ENCODE results near the gene SCARB2. TPM values are rescaled to one million over a fixed set of nuclear protein-coding genes. Genes with fewer than 3 reads are reported as not detected.
A peak's percentile ranks its signal among the peaks of the same experiment; 100 is the strongest.

The SCARB2 gene
- total RNA-seq, 2 experiments from 2014 or later: 34.4 to 36.0 TPM

DNA sequence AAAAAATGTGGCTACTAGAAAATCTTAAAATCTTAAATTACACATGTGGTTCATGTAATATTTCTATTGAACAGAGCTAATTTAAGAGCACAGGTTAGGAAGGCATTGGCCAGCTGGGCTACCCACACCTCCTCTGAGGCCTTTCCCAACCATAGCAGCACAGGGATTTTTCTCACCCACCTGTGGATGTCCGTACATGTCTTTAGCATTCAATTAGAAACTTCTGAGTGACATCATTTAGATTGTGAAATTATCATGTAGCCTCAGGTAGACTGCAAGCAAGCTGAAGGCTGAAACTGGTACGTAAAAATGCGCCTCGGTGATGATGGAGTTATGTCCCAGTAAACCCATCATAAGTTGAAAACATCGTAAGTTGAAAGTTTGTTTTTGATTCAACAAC lies 31.2 kb downstream of the SCARB2 start:
- POLR2A ChIA-PET: no interaction called here
- no peak overlapping the region for H3K4me3 ChIP-seq (ENCODE audit: low read length)
- H3K36me3 ChIP-seq (ENCODE audit: insufficient read depth, low read length): peaks cover 22% of the 10 kb centered on the region
- H3K4me1 ChIP-seq (ENCODE audit: insufficient read depth, low read length): no peaks in the 10 kb centered on the region
- no peaks in the 10 kb centered on the region for H3K9me3 Mint-ChIP-seq
- no peak overlapping the region for H3K4me3 Mint-ChIP-seq
- H3K27me3 ChIP-seq (ENCODE audit: control insufficient read depth in 1 of 2, insufficient read depth in 2 of 2, low read length in 2 of 2): no peaks in the 10 kb centered on the region
- peaks cover 43% of the 10 kb centered on the region for H3K36me3 Mint-ChIP-seq (ENCODE audit: low read depth)
- no peak overlapping the region for H3K27ac Mint-ChIP-seq
- TF ChIP-seq, protein P1, sequence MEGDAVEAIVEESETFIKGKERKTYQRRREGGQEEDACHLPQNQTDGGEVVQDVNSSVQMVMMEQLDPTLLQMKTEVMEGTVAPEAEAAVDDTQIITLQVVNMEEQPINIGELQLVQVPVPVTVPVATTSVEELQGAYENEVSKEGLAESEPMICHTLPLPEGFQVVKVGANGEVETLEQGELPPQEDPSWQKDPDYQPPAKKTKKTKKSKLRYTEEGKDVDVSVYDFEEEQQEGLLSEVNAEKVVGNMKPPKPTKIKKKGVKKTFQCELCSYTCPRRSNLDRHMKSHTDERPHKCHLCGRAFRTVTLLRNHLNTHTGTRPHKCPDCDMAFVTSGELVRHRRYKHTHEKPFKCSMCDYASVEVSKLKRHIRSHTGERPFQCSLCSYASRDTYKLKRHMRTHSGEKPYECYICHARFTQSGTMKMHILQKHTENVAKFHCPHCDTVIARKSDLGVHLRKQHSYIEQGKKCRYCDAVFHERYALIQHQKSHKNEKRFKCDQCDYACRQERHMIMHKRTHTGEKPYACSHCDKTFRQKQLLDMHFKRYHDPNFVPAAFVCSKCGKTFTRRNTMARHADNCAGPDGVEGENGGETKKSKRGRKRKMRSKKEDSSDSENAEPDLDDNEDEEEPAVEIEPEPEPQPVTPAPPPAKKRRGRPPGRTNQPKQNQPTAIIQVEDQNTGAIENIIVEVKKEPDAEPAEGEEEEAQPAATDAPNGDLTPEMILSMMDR (IDR thresholded peaks at IDR 0.05): no peak
- DNase-seq (no peak), ATAC-seq (ENCODE audit: poor library complexity) (no peak)
- CTCF ChIA-PET: interaction anchor here (1.2 kb wide), 1 partner anchor 196 kb away, joined by 4 read pairs; no protein-coding TSS in a partner anchor
- no peaks in the 10 kb centered on the region for H3K9me3 ChIP-seq (ENCODE audit: control insufficient read depth in 1 of 2, insufficient read depth in 1 of 2, low read length in 2 of 2)
- H3K4me1 Mint-ChIP-seq (ENCODE audit: low read depth): no peaks in the 10 kb centered on the region
- H3K27me3 Mint-ChIP-seq: no peaks in the 10 kb centered on the region
- no peak overlapping the region for H3K27ac ChIP-seq (ENCODE audit: low read depth in 1 of 2, low read length in 2 of 2)
- intact Hi-C loops (cut with DNase I, micrococcal nuclease): loop anchor here (5.0 to 10.0 kb wide), 2 partner anchors 70 to 72 kb away; partner anchors contain the start of gene FAM47E (in 2 of the 2)

DNA sequence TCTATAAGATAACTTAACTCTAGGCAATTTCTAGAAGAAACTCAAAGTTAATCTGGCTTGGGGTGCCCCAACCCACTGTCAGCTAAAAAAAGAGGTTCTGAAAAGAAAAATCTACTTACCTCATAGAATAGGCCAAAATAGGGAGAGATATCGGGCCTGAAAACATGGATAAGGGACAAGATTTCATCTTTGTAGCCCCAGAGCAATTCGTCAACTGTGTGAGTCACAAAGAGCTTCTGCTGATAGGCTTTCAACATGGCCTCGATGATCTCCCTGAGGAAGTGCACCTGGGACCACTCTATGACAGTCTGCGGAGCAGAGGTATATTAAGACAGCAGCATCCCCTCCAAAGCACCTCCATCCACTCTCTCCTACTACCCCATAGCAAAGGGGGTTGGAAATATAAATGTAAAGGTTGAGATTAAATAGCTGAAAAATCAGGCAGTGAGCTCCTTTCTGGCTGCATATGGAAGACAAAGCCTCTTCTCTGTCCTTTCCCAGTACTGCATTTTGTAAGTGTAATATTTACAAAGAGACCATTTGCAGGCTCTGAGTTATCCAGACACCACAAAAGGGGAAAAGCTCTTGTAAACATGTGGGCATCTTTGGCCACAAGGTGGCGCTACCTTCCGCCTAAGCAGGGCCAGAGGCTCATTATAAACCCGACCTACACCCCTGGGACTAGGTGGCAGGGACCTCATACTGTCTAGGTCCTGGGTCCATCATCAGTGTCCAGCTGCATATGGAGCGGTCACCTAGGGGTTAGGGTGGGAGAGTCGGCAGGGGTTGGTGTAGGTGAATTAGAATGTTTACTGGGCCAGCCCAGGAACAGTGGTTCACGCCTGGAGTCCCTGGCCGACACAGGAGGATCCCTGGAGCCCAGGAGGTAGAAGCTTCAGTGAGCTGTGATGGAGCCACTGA lies 34.0 kb downstream of the SCARB2 start:
- ATAC-seq (ENCODE audit: poor library complexity): peak; percentile 92
- no peak overlapping the region for H3K4me3 Mint-ChIP-seq
- Histone ChIP-seq H3K4me3 (ENCODE audit: low read length) (no peak overlapping the region), H3K9me3 (ENCODE audit: control insufficient read depth in 1 of 2, insufficient read depth in 1 of 2, low read length in 2 of 2) (no peaks in the 10 kb centered on the region), H3K27ac (ENCODE audit: low read depth in 1 of 2, low read length in 2 of 2) (no peak overlapping the region), H3K4me1 (ENCODE audit: insufficient read depth, low read length) (no peaks in the 10 kb centered on the region), H3K27me3 (ENCODE audit: control insufficient read depth in 1 of 2, insufficient read depth in 2 of 2, low read length in 2 of 2) (no peaks in the 10 kb centered on the region), H3K36me3 (ENCODE audit: insufficient read depth, low read length) (peaks cover 30% of the 10 kb centered on the region)
- no peaks in the 10 kb centered on the region for H3K27me3 Mint-ChIP-seq
- CTCF ChIA-PET: interaction anchor here (0.7 to 2.8 kb wide), 21 partner anchors 10 to 976 kb away, joined by 3 to 30 read pairs (median 4); partner anchors contain the start of gene SCARB2
- H3K4me1 Mint-ChIP-seq (ENCODE audit: low read depth): no peaks in the 10 kb centered on the region
- peak; percentile 71 to 89 (median 77) for DNase-seq
- H3K36me3 Mint-ChIP-seq (ENCODE audit: low read depth): peaks cover 49% of the 10 kb centered on the region
- intact Hi-C loops (cut with DNase I, micrococcal nuclease): loop anchor here (1.0 to 10.0 kb wide), 4 partner anchors 73 to 199 kb away; partner anchors contain the start of gene FAM47E (in 2 of the 2)
- POLR2A ChIA-PET: interaction anchor here (0.6 to 1.5 kb wide), 5 partner anchors 32 to 195 kb away, joined by 3 to 6 read pairs (median 4); partner anchors contain the start of genes FAM47E and NUP54
- no peak overlapping the region for H3K27ac Mint-ChIP-seq
- TF ChIP-seq, protein P1 (IDR thresholded peaks at IDR 0.05): peak; percentile 94
- H3K9me3 Mint-ChIP-seq: no peaks in the 10 kb centered on the region

DNA sequence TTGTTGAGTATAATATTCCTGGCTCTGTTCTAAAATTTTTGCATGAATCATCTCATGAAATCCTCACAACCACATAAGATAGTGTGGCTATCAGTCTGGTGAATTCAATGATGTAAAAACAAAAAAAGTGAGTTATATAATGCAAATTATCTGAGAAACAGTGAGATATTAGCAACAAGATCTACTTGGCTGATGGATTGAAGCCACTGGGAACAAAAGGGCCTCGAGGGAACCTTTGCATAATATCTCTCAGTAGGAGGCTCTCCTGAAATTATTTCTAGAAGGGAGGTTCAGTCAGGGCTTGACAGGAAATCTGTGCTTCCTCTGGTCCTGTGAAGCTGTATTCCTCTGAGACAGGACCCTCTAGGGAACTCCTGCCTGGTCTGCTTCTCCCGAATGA lies 35.3 kb downstream of the SCARB2 start:
- Histone ChIP-seq H3K9me3 (ENCODE audit: control insufficient read depth in 1 of 2, insufficient read depth in 1 of 2, low read length in 2 of 2) (no peaks in the 10 kb centered on the region), H3K27me3 (ENCODE audit: control insufficient read depth in 1 of 2, insufficient read depth in 2 of 2, low read length in 2 of 2) (no peaks in the 10 kb centered on the region), H3K4me3 (ENCODE audit: low read length) (no peak overlapping the region), H3K27ac (ENCODE audit: low read depth in 1 of 2, low read length in 2 of 2) (no peak overlapping the region), H3K36me3 (ENCODE audit: insufficient read depth, low read length) (peaks cover 42% of the 10 kb centered on the region), H3K4me1 (ENCODE audit: insufficient read depth, low read length) (no peaks in the 10 kb centered on the region)
- no peaks in the 10 kb centered on the region for H3K4me1 Mint-ChIP-seq (ENCODE audit: low read depth)
- ChIA-PET CTCF (interaction anchor here (2.8 kb wide), 1 partner anchor 199 kb away, joined by 30 read pairs; no protein-coding TSS in a partner anchor), POLR2A (no interaction called here)
- H3K4me3 Mint-ChIP-seq: no peak overlapping the region
- H3K9me3 Mint-ChIP-seq: no peaks in the 10 kb centered on the region
- DNase-seq: no peak
- ATAC-seq (ENCODE audit: poor library complexity): no peak
- peaks cover 57% of the 10 kb centered on the region for H3K36me3 Mint-ChIP-seq (ENCODE audit: low read depth)
- no peak overlapping the region for H3K27ac Mint-ChIP-seq
- intact Hi-C loops (cut with DNase I, micrococcal nuclease): no loop called here
- TF ChIP-seq, protein P1 (IDR thresholded peaks at IDR 0.05): no peak
- H3K27me3 Mint-ChIP-seq: no peaks in the 10 kb centered on the region

All from CD4-positive, alpha-beta T cell (primary cell).